Activated effector memory CD4-positive, alpha-beta T cell treated with Interleukin-2 at 50 U/mL for 16 hours (primary cell): ENCODE results near the gene KIF11.

Experiments used
- DNase-seq: peaks from one replicate; pipeline ENCODE4 v3.0.0-alpha.2; 2020

Gene KIF11

GRCh38 chr10:92688573-92688926 lies 95.6 kb downstream of the KIF11 start:
- no peak for DNase-seq

GRCh38 chr10:92688927-92689662 lies 96.2 kb downstream of the KIF11 start:
- no peak for DNase-seq

GRCh38 chr10:92689663-92690210 lies 96.8 kb downstream of the KIF11 start, which contains the start of gene HHEX:
Gene HHEX, plus strand, starts transcription at chr10:92689955. Its CDS starts 32 bp downstream, at chr10:92689987.
- DNase-seq = peak; percentile 9

GRCh38 chr10:92690211-92690914 lies 97.4 kb downstream of the KIF11 start:
- peak; percentile 54 for DNase-seq

GRCh38 chr10:92690915-92691590 lies 98.1 kb downstream of the KIF11 start:
- no peak for DNase-seq

GRCh38 chr10:92691591-92692079 lies 98.7 kb downstream of the KIF11 start:
- DNase-seq = no peak

GRCh38 chr10:92692080-92692671 lies 99.2 kb downstream of the KIF11 start:
- DNase-seq = no peak

GRCh38 chr10:92692697-92693533 lies 100.0 kb downstream of the KIF11 start:
- DNase-seq = no peak

- no peak for DNase-seq
These were observed 100.6 kb downstream of the KIF11 start for GRCh38 chr10:92693534-92693893.

- DNase-seq = no peak
These were observed 103.0 kb downstream of the KIF11 start for GRCh38 chr10:92695679-92696605.

- DNase-seq = no peak
These were observed 103.9 kb downstream of the KIF11 start for GRCh38 chr10:92696606-92697383.

- DNase-seq = no peak
These were observed 105.0 kb downstream of the KIF11 start for GRCh38 chr10:92697663-92698511.

GRCh38 chr10:92699193-92699517 lies 106.2 kb downstream of the KIF11 start:
- DNase-seq = no peak

- peak; percentile 7 for DNase-seq
These were observed 106.8 kb downstream of the KIF11 start for GRCh38 chr10:92699518-92700381.

GRCh38 chr10:92702301-92702916 lies 109.5 kb downstream of the KIF11 start:
- no peak for DNase-seq
